IPS DF 6.9 (cell line): ENCODE results near the gene CHIC2.

ENCODE experiments used
- DNase-seq: peaks from one replicate; pipeline ENCODE4 v3.0.0-alpha.2; 2013; ENCODE audit warnings: low read depth, low spot score
- H3K27ac ChIP-seq: one replicate; pipeline ENCODE4 v1.5.1; 2013; ENCODE audit warnings: low read length, control low read depth
- H3K27me3 ChIP-seq: 2 replicates; pipeline ENCODE4 v1.6.1; 2013; ENCODE audit warnings: mild to moderate bottlenecking, low read length; ENCODE audit not compliant: control insufficient read depth, insufficient read depth
- H3K36me3 ChIP-seq: 2 replicates; pipeline ENCODE4 v1.6.1; 2013; ENCODE audit warnings: low read length; ENCODE audit not compliant: control insufficient read depth, insufficient read depth
- H3K4me1 ChIP-seq: 2 replicates; pipeline ENCODE4 v1.6.1; 2013; ENCODE audit warnings: low read length; ENCODE audit not compliant: control insufficient read depth, insufficient read depth
- H3K4me3 ChIP-seq: 2 replicates; pipeline ENCODE4 v1.5.1; 2013; ENCODE audit warnings: mild to moderate bottlenecking, low read length
- H3K9me3 ChIP-seq: 2 replicates; pipeline ENCODE4 v1.6.1; 2013; ENCODE audit warnings: low read length, inconsistent platforms; ENCODE audit not compliant: control insufficient read depth, insufficient read depth
- WGBS: extraction: QIAGEN DNeasy Blood & Tissue Kit; methylation state at CpG from one replicate; pipeline ENCODE4 v1.1.7; 2013; ENCODE audit warnings: mixed read lengths, missing lambda C conversion rate; ENCODE audit not compliant: insufficient read length, insufficient coverage; 5-methylcytosine and 5-hydroxymethylcytosine counted together

Gene CHIC2

GRCh38 chr4:54100595-54101189, 36.3 kb upstream of the CHIC2 start:
- no peak for DNase-seq
- WGBS = no CpG with 5 or more reads among the region's 46 CpGs
- H3K36me3 ChIP-seq = no peaks in the 10 kb centered on the region
- H3K9me3 ChIP-seq = no peaks in the 10 kb centered on the region
- H3K4me1 ChIP-seq = peaks cover 1% of the 10 kb centered on the region; the same call in 1 of the 2 replicates
- no peak overlapping the region; the same call in 1 of the 2 replicates for H3K4me3 ChIP-seq
- H3K27ac ChIP-seq = no peak overlapping the region
- peaks cover 96% of the 10 kb centered on the region for H3K27me3 ChIP-seq

- no CpG with 5 or more reads among the region's 66 CpGs for WGBS
- no peak within 1 kb of the TSS for H3K27ac ChIP-seq
- no peaks in the 10 kb centered on the region for H3K36me3 ChIP-seq
- H3K27me3 ChIP-seq = peaks cover 95% of the 10 kb centered on the region
- H3K4me3 ChIP-seq = peak within 1 kb of the TSS; percentile 2; the same call in 1 of the 2 replicates
- no peak for DNase-seq
- no peaks in the 10 kb centered on the region for H3K9me3 ChIP-seq
- peaks cover 1% of the 10 kb centered on the region; the same call in 1 of the 2 replicates for H3K4me1 ChIP-seq
Measured at GRCh38 chr4:54099748-54100574, 35.6 kb upstream of the CHIC2 start, which contains the start of gene GSX2. Gene GSX2, plus strand, starts transcription at chr4:54100163. Its CDS starts 182 bp downstream, at chr4:54100345.

GRCh38 chr4:54099287-54099747, 34.9 kb upstream of the CHIC2 start:
- no peaks in the 10 kb centered on the region for H3K9me3 ChIP-seq
- DNase-seq = no peak
- H3K27ac ChIP-seq = no peak overlapping the region
- WGBS = no CpG with 5 or more reads among the region's 17 CpGs
- peak overlapping the region; percentile 2; the same call in 1 of the 2 replicates for H3K4me3 ChIP-seq
- peaks cover 3% of the 10 kb centered on the region; the same call in 1 of the 2 replicates for H3K4me1 ChIP-seq
- no peaks in the 10 kb centered on the region for H3K36me3 ChIP-seq
- peaks cover 91% of the 10 kb centered on the region for H3K27me3 ChIP-seq

GRCh38 chr4:54098375-54098774, 34.0 kb upstream of the CHIC2 start:
- H3K9me3 ChIP-seq = no peaks in the 10 kb centered on the region
- H3K27ac ChIP-seq = no peak overlapping the region
- H3K4me1 ChIP-seq = peaks cover 3% of the 10 kb centered on the region; the same call in 1 of the 2 replicates
- H3K4me3 ChIP-seq = no peak overlapping the region
- H3K36me3 ChIP-seq = no peaks in the 10 kb centered on the region
- no peak for DNase-seq
- no CpG with 5 or more reads among the region's 5 CpGs for WGBS
- peaks cover 90% of the 10 kb centered on the region for H3K27me3 ChIP-seq

GRCh38 chr4:54097152-54097551, 32.7 kb upstream of the CHIC2 start:
- Histone ChIP-seq H3K4me3 (no peak overlapping the region), H3K27me3 (peaks cover 91% of the 10 kb centered on the region), H3K9me3 (no peaks in the 10 kb centered on the region), H3K36me3 (no peaks in the 10 kb centered on the region), H3K27ac (no peak overlapping the region), H3K4me1 (peaks cover 3% of the 10 kb centered on the region; the same call in 1 of the 2 replicates)
- no peak for DNase-seq
- WGBS = no CpG with 5 or more reads among the region's 6 CpGs

GRCh38 chr4:54096295-54096962, 32.0 kb upstream of the CHIC2 start:
- WGBS = no CpG with 5 or more reads among the region's 13 CpGs
- Histone ChIP-seq H3K4me3 (no peak overlapping the region), H3K4me1 (peaks cover 4% of the 10 kb centered on the region), H3K9me3 (no peaks in the 10 kb centered on the region), H3K27me3 (peaks cover 92% of the 10 kb centered on the region), H3K36me3 (no peaks in the 10 kb centered on the region), H3K27ac (no peak overlapping the region)
- no peak for DNase-seq

- H3K27ac ChIP-seq = no peak overlapping the region
- H3K9me3 ChIP-seq = no peaks in the 10 kb centered on the region
- no peaks in the 10 kb centered on the region for H3K36me3 ChIP-seq
- peaks cover 90% of the 10 kb centered on the region for H3K27me3 ChIP-seq
- no peak for DNase-seq
- peaks cover 4% of the 10 kb centered on the region for H3K4me1 ChIP-seq
- no peak overlapping the region for H3K4me3 ChIP-seq
- WGBS = no CpG with 5 or more reads among the region's 19 CpGs
Measured at GRCh38 chr4:54095110-54095825, 30.9 kb upstream of the CHIC2 start.

GRCh38 chr4:54094451-54094850, 30.0 kb upstream of the CHIC2 start:
- Histone ChIP-seq H3K36me3 (no peaks in the 10 kb centered on the region), H3K27ac (no peak overlapping the region), H3K27me3 (peaks cover 84% of the 10 kb centered on the region), H3K4me1 (peaks cover 4% of the 10 kb centered on the region), H3K9me3 (no peaks in the 10 kb centered on the region), H3K4me3 (no peak overlapping the region)
- no peak for DNase-seq
- WGBS = no CpG with 5 or more reads among the region's 6 CpGs

- no peak overlapping the region for H3K4me3 ChIP-seq
- DNase-seq = no peak
- peaks cover 75% of the 10 kb centered on the region for H3K27me3 ChIP-seq
- H3K4me1 ChIP-seq = peaks cover 4% of the 10 kb centered on the region
- WGBS = no CpG with 5 or more reads among the region's 37 CpGs
- H3K27ac ChIP-seq = no peak overlapping the region
- no peaks in the 10 kb centered on the region for H3K9me3 ChIP-seq
- H3K36me3 ChIP-seq = no peaks in the 10 kb centered on the region
Measured at GRCh38 chr4:54093324-54094240, 29.2 kb upstream of the CHIC2 start.
